HK-2 (cell line): Measurements from ENCODE around the gene PTPN21.

ENCODE experiments used
- DNase-seq: peaks from one replicate; pipeline ENCODE4 v3.0.0-alpha.2; 2018; ENCODE audit not compliant: unreplicated experiment

PTPN21 gene

DNA sequence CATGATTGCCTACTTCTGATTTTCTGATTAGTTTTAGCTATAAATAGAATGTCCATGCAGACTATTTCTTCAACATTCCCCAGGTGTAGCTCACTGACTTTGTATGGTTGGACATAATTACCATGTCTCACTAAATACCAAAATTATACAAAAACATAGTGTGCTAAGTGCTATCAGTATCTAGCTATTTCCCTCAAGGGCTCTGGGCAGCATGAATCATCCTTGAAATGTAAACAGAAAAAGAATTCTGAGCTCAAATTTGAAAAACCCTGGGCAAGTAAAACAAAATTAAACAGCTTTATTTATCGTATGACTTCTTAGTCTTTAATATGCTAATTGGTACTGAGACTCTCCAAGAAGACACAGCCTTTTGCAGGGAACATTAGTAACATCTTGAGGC, 86.4 kb downstream of the PTPN21 start:
- DNase-seq = no peak

DNA sequence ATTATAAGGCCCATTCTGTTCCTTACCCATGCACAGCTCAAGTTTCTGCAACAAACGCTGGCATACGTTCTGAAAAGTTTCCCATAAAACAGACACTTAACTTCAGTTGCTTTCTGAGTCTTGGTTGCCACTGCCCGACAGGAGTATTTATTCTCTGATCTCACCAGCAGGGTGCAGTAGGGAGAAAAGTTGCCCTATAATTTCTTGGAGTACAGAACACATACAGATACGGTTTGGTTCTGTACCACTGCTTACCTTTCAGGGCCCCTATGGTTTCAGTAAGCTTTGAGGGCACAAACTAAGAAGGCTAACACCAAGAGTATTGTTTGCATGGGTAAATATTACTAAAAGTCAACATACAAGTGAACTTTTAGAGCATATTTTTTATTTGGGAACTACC, 91.5 kb downstream of the PTPN21 start:
- no peak for DNase-seq

GRCh38 chr14:88454886-88455285, 99.9 kb downstream of the PTPN21 start:
- DNase-seq = no peak

DNA sequence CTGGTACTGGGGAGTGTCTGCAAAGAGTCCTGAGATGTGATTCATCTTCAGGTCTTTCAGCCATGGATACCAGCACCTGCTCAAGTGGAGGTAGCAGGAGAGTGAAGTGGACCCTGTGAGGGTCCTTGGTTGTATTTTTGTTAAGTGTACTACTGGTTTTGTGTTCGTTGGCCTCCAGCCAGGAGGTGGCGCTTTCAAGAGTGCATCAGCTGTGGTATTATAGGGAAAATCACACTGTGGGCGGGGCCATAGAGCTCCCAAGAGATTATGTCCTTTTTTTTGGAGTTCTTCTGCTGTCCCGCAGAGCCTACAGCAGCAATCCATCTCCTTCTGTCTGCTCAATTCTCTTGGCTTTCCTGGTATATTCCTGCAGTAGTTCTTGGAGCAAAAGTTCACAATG, 102.6 kb downstream of the PTPN21 start:
- DNase-seq = no peak

GRCh38 chr14:88439088-88439487, 115.7 kb downstream of the PTPN21 start:
- no peak for DNase-seq

- no peak for DNase-seq
Measured at GRCh38 chr14:88437658-88438057, 117.1 kb downstream of the PTPN21 start.

GRCh38 chr14:88430976-88431375, 123.8 kb downstream of the PTPN21 start:
- DNase-seq = no peak

- no peak for DNase-seq
Measured at GRCh38 chr14:88426271-88426670, 128.5 kb downstream of the PTPN21 start.

- DNase-seq = no peak
Measured at GRCh38 chr14:88424573-88424972, 130.2 kb downstream of the PTPN21 start.

GRCh38 chr14:88422919-88423650, 131.7 kb downstream of the PTPN21 start:
- no peak for DNase-seq

- no peak for DNase-seq
Measured at GRCh38 chr14:88422047-88422446, 132.8 kb downstream of the PTPN21 start.

- no peak for DNase-seq
Measured at GRCh38 chr14:88421286-88421685, 133.5 kb downstream of the PTPN21 start.

GRCh38 chr14:88420187-88420586, 134.6 kb downstream of the PTPN21 start:
- DNase-seq = no peak

GRCh38 chr14:88417594-88417993, 137.2 kb downstream of the PTPN21 start:
- no peak for DNase-seq
